Transverse colon (tissue), 4 donors: ENCODE measurements around the gene FAM3C. TPM values are rescaled to one million over a fixed set of nuclear protein-coding genes. Genes with fewer than 3 reads are reported as not detected.
"Not testable (repeated sequence)": the region's sequence is repeated elsewhere in the genome, so short reads cannot be mapped to it uniquely, and the experiment has no call there.

Experiments used
- DNase-seq: peaks from one replicate; pipeline ENCODE4 v3.0.0-alpha.2; 2019
- H3K27ac ChIP-seq, 4 donors: fragments of 200-600 bp; sonication (generic); 2 replicates each; pipeline ENCODE4 v1.5.1; 2016 to 2018; ENCODE audit warnings: inconsistent platforms in 4 of 4
- H3K27me3 ChIP-seq: fragments of 200-600 bp; sonication (generic); 2 replicates; pipeline ENCODE4 v1.5.1; 2017; ENCODE audit warnings: inconsistent platforms
- H3K36me3 ChIP-seq, 4 donors: fragments of 200-600 bp; sonication (generic); 2 replicates each; pipeline ENCODE4 v1.5.1; 2017 to 2019; ENCODE audit warnings: inconsistent platforms in 4 of 4
- H3K4me1 ChIP-seq, 4 donors: fragments of 200-600 bp; sonication (generic); 2 replicates each; pipeline ENCODE4 v1.5.1; 2017 to 2020; ENCODE audit warnings: inconsistent platforms in 4 of 4
- H3K4me3 ChIP-seq, 4 donors: fragments of 200-600 bp; sonication (generic); 1 replicate in 1 of 4; 2 replicates in 3 of 4; pipeline versions ENCODE4 v1.5.1 to v1.6.1; 2017 to 2019; ENCODE audit warnings: inconsistent platforms in 4 of 4
- H3K9me3 ChIP-seq, 2 donors: fragments of 200-600 bp; sonication (generic); 2 replicates each; pipeline ENCODE4 v1.5.1; 2017 to 2019; ENCODE audit warnings: inconsistent platforms in 2 of 2
- EP300 ChIP-seq: sonication (generic); formaldehyde crosslinking; IDR thresholded peaks from one replicate; pipeline ENCODE4 v1.6.1; 2017; ENCODE audit warnings: antibody characterized with exemption, low read depth
- POLR2A ChIP-seq: fragments of 450-650 bp; IDR thresholded peaks from one replicate; pipeline ENCODE4 v1.6.1; 2016; ENCODE audit warnings: antibody characterized with exemption, mild to moderate bottlenecking, moderate library complexity
- POLR2AphosphoS5 ChIP-seq, 3 donors: sonication (generic); formaldehyde crosslinking; IDR thresholded peaks; one replicate each; pipeline ENCODE4 v1.6.1; 2016; ENCODE audit warnings: antibody characterized with exemption in 3 of 3
- WGBS, 2 donors: methylation state at CpG; one replicate each; pipeline ENCODE4 v1.1.5; 2018; ENCODE audit warnings: low coverage in 1 of 2; 5-methylcytosine and 5-hydroxymethylcytosine counted together
- in situ Hi-C, 4 donors: fragments of 200-750 bp; cut with MboI; loops; one replicate each; pipeline versions ENCODE4 v1.15.0 to v1.15.1; 2017; ENCODE audit warnings: low sequenced_read_pairs in 3 of 4, low pct_ligation_motif_present in 1 of 4, low pct_unique_long_range_greater_than_20kb in 1 of 4
- intact Hi-C: fragments of 100-400 bp; cut with DNase I; formaldehyde crosslinking; loops from one replicate; pipeline ENCODE4 v1.15.1; 2023; ENCODE audit warnings: low total_unique reads
- total RNA-seq, 4 donors: library from RNA; depleted of rRNA; stranded (reverse); fragments of >200 nt; gene quantifications; one replicate each; pipeline ENCODE4 v1.1.0, GENCODE V29; 2016
- TF ChIP-seq, protein P1 (sequence below), 5 experiments: fragments of 200-600 bp in 3 of 5; fragments of 450-650 bp in 2 of 5; sonication (generic) in 3 of 5; IDR thresholded peaks; 1 replicate in 2 of 5; 2 replicates in 3 of 5; pipeline ENCODE4 v1.5.1; 2016 to 2017; ENCODE audit warnings: antibody characterized with exemption in 5 of 5, inconsistent platforms in 3 of 5, mild to moderate bottlenecking in 2 of 5, moderate library complexity in 1 of 5

The FAM3C gene
- total RNA-seq, 4 donors from 2014 or later: 9.0 to 48.9 (median 33.6) TPM

- in situ Hi-C loops, H3K9me3 ChIP-seq, intact Hi-C loops, H3K27me3 ChIP-seq, H3K36me3 ChIP-seq: not testable (repeated sequence)
- TF ChIP-seq, protein P1, sequence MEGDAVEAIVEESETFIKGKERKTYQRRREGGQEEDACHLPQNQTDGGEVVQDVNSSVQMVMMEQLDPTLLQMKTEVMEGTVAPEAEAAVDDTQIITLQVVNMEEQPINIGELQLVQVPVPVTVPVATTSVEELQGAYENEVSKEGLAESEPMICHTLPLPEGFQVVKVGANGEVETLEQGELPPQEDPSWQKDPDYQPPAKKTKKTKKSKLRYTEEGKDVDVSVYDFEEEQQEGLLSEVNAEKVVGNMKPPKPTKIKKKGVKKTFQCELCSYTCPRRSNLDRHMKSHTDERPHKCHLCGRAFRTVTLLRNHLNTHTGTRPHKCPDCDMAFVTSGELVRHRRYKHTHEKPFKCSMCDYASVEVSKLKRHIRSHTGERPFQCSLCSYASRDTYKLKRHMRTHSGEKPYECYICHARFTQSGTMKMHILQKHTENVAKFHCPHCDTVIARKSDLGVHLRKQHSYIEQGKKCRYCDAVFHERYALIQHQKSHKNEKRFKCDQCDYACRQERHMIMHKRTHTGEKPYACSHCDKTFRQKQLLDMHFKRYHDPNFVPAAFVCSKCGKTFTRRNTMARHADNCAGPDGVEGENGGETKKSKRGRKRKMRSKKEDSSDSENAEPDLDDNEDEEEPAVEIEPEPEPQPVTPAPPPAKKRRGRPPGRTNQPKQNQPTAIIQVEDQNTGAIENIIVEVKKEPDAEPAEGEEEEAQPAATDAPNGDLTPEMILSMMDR (IDR thresholded peaks at IDR 0.05): peak in 3 of 5 experiments; percentile 22 to 33 (median 24)
- 2 to 8% methylated on average over 3 to 12 of the region's 12 CpGs for WGBS, 2 donors
- peaks cover 0 to 18% (median 9%) of the 10 kb centered on the region in 4 donors for H3K4me1 ChIP-seq
- H3K4me3 ChIP-seq: peak overlapping the region in 1 of 4 donors; percentile 4
- DNase-seq: peak; percentile 88
- peak overlapping the region; percentile 34 to 58 (median 46) for H3K27ac ChIP-seq
These were observed 42.2 kb upstream of the FAM3C start for GRCh38 chr7:121438043-121438955.

DNA sequence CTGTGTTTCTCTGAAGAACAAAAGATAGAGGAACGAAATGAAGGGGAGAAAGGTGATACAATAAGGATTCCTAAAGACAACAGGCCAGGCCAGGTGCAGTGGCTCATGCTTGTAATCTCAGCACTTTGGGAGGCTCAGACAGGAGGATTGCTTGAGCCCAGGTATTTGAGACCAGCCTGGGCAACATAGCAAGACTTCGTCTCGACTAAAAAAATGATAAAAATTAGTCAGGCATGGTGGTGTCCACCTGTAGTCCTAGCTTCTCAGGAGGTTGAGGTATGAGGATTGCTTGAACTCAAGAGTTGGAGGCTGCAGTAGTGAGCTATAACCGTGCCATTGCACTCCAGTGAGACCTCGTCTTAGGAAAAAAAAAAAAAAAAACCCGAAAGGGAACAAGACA lies 41.4 kb upstream of the FAM3C start:
- no peak overlapping the region for H3K27ac ChIP-seq
- no peaks in the 10 kb centered on the region for H3K36me3 ChIP-seq
- DNase-seq: no peak
- H3K27me3 ChIP-seq: no peaks in the 10 kb centered on the region
- intact Hi-C loops: no loop called here
- TF ChIP-seq EP300: no peak
- no peak for TF ChIP-seq POLR2A
- no peak for TF ChIP-seq POLR2AphosphoS5 (IDR thresholded peaks at IDR 0.05)
- TF ChIP-seq, protein P1 (IDR thresholded peaks at IDR 0.05): no peak
- H3K4me3 ChIP-seq: no peak overlapping the region
- no peaks in the 10 kb centered on the region for H3K9me3 ChIP-seq
- in situ Hi-C loops: no loop called here
- peaks cover 0 to 18% (median 9%) of the 10 kb centered on the region in 4 donors for H3K4me1 ChIP-seq
- 86 to 94% methylated on average over 4 to 6 of the region's 6 CpGs for WGBS, 2 donors

DNA sequence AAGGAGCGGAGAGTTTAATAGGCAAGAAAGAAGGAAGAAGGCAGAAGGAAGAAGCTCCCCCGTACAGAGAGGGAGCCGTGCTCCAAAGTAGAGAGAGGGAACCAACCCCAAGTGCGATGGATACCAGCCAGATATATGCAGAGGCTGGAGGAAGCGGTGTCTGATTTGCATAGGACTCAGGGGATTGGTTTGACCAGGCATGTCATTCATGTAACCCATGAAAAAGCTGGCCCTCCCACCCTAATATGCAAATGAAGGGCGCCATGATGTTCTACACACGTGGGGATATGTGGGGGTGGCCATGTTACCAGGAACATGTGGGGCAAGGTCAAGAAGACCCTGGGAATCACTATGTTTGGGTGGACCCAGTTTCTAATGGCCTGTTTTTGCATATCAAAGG lies 40.6 kb upstream of the FAM3C start:
- DNase-seq: no peak
- no peaks in the 10 kb centered on the region for H3K36me3 ChIP-seq
- no peak overlapping the region for H3K27ac ChIP-seq
- peaks cover 0 to 16% (median 9%) of the 10 kb centered on the region in 4 donors for H3K4me1 ChIP-seq
- TF ChIP-seq, protein P1 (IDR thresholded peaks at IDR 0.05): no peak
- TF ChIP-seq POLR2A: no peak
- no peak for TF ChIP-seq EP300
- TF ChIP-seq POLR2AphosphoS5 (IDR thresholded peaks at IDR 0.05): no peak
- no peaks in the 10 kb centered on the region for H3K27me3 ChIP-seq
- WGBS, 2 donors: 94 to 100% methylated on average over 4 to 7 of the region's 7 CpGs
- no peaks in the 10 kb centered on the region for H3K9me3 ChIP-seq
- intact Hi-C loops: no loop called here
- H3K4me3 ChIP-seq: no peak overlapping the region
- in situ Hi-C loops: no loop called here

- no peaks in the 10 kb centered on the region for H3K36me3 ChIP-seq
- H3K27ac ChIP-seq: no peak overlapping the region
- no peaks in the 10 kb centered on the region for H3K9me3 ChIP-seq
- H3K27me3 ChIP-seq: no peaks in the 10 kb centered on the region
- peaks cover 0 to 15% (median 9%) of the 10 kb centered on the region in 4 donors for H3K4me1 ChIP-seq
- H3K4me3 ChIP-seq: no peak overlapping the region
- no peak for TF ChIP-seq POLR2A
- TF ChIP-seq POLR2AphosphoS5 (IDR thresholded peaks at IDR 0.05): no peak
- TF ChIP-seq, protein P1 (IDR thresholded peaks at IDR 0.05): no peak
- TF ChIP-seq EP300: no peak
- DNase-seq: no peak
- intact Hi-C loops (no loop called here), in situ Hi-C loops (no loop called here)
- 75 to 95% methylated on average over 1 of the region's 1 CpG for WGBS, 2 donors
These were observed 40.0 kb upstream of the FAM3C start for GRCh38 chr7:121436136-121436535.
